Subcutaneous abdominal adipose tissue (tissue), 5 donors: Measurements from ENCODE around the gene IRF5.
"Not testable (repeated sequence)": the region's sequence is repeated elsewhere in the genome, so short reads cannot be mapped to it uniquely, and the experiment has no call there.

Source experiments
- H3K27ac ChIP-seq: one replicate; pipeline ENCODE4 v1.7.0; 2013; ENCODE audit warnings: low read depth, mild to moderate bottlenecking, inconsistent platforms, low read length, moderate library complexity
- H3K27me3 ChIP-seq, 5 donors: one replicate each; pipeline ENCODE4 v1.7.0; 2013; ENCODE audit warnings: low read length in 5 of 5, inconsistent platforms in 1 of 5; ENCODE audit not compliant: control insufficient read depth in 5 of 5, insufficient read depth in 4 of 5
- H3K36me3 ChIP-seq, 5 donors: one replicate each; pipeline ENCODE4 v1.7.0; 2013; ENCODE audit warnings: low read length in 5 of 5; ENCODE audit not compliant: control insufficient read depth in 5 of 5, insufficient read depth in 5 of 5
- H3K4me1 ChIP-seq, 5 donors: one replicate each; pipeline ENCODE4 v1.7.0; 2013; ENCODE audit warnings: low read length in 5 of 5, mild to moderate bottlenecking in 3 of 5, moderate library complexity in 1 of 5; ENCODE audit not compliant: control insufficient read depth in 5 of 5, insufficient read depth in 5 of 5
- H3K4me3 ChIP-seq, 5 donors: one replicate each; pipeline ENCODE4 v1.7.0; 2013; ENCODE audit warnings: low read length in 5 of 5, low read depth in 1 of 5
- H3K9ac ChIP-seq, 5 donors: one replicate each; pipeline ENCODE4 v1.7.0; 2013; ENCODE audit warnings: low read length in 5 of 5, mild to moderate bottlenecking in 4 of 5, moderate library complexity in 3 of 5
- H3K9me3 ChIP-seq, 5 donors: one replicate each; pipeline ENCODE4 v1.7.0; 2013; ENCODE audit warnings: low read length in 5 of 5; ENCODE audit not compliant: control insufficient read depth in 5 of 5
- donor health status: healthy.
- donor health status: healthy.
- donor health status: healthy.
- donor health status: healthy.
- donor health status: healthy.

IRF5 gene

DNA sequence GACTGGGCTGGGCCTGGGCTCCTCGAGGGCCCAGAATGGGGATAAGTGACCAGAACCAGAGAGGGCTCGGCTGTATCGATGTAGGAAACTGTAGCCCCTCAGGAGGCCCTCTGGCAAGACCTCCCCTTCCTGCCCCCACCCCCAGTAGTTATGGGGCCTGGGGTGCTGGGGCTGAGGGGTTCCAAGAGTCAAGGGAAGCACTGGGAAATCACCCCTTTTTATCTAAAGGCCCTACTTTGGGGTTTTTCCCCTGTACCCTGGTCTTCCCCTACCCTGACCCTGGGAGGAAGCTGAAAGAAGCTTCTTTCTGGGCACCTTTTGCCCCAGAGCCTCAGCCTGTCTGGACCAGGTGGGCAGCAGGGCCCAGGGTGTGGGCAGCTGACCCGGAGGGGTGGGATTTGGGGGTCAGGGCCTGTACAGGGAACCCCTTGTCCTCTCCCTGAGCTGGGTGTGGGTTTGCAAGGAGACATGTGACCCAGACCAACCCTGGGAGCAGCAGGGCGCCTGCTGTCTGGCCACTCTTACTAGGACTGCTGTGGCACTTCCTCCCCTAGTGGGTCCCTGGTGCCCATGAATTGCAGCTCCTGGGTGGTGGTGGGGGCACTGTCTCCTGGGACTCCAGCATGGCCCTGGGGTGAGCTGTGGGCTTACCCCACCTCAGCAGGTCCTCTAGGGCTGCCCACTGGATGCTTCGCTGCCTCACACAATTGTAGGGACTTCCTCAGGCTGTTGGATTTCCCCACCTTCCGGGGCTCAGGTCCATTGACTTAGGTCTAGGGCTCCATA, 1.5 kb downstream of the IRF5 start:
- peak overlapping the region in 3 of 5 donors; percentile 32 to 40 (median 35) for H3K9ac ChIP-seq
- H3K27me3 ChIP-seq = peaks cover 3 to 32% (median 5%) of the 10 kb centered on the region in 5 donors
- H3K27ac ChIP-seq = no peak overlapping the region
- peaks cover 2 to 46% (median 20%) of the 10 kb centered on the region in 5 donors for H3K4me1 ChIP-seq
- no peaks in the 10 kb centered on the region for H3K36me3 ChIP-seq
- no peaks in the 10 kb centered on the region for H3K9me3 ChIP-seq
- H3K4me3 ChIP-seq = peak overlapping the region in 4 of 5 donors; percentile 29 to 54 (median 46)

DNA sequence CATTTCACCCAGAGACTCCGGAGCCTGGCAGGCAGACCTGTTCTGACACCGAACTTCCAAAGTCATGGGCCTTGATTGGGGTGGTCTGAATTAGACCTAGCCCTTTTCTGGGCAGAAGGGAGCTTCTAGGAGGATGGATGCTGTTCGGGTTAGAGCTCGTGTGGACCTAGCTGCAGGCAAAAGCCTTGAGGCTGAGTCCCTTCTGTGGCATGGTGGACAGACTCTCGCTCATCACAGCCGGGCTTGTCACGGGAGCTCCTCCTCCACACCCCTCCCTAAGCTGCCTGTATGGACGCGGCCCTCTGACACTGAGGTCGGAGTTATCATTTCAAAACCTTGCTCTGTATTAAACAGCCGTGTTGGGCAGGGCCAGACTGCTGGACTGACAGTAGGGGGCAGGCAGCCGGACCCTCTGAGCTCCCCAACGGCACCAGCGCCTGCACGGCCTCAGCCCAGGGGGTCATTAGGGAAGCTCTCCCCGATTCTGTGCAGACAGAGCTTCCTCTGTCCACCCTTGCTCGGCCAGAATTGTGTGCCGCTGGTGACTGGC, 2.2 kb downstream of the IRF5 start:
- H3K36me3 ChIP-seq = no peaks in the 10 kb centered on the region
- H3K27me3 ChIP-seq = peaks cover 3 to 25% (median 5%) of the 10 kb centered on the region in 5 donors
- peak overlapping the region in 4 of 5 donors; percentile 29 to 54 (median 46) for H3K4me3 ChIP-seq
- H3K27ac ChIP-seq = peak overlapping the region; percentile 41
- H3K9ac ChIP-seq = peak overlapping the region in 3 of 5 donors; percentile 25 to 40 (median 32)
- peaks cover 2 to 52% (median 26%) of the 10 kb centered on the region in 5 donors for H3K4me1 ChIP-seq
- no peaks in the 10 kb centered on the region for H3K9me3 ChIP-seq

DNA sequence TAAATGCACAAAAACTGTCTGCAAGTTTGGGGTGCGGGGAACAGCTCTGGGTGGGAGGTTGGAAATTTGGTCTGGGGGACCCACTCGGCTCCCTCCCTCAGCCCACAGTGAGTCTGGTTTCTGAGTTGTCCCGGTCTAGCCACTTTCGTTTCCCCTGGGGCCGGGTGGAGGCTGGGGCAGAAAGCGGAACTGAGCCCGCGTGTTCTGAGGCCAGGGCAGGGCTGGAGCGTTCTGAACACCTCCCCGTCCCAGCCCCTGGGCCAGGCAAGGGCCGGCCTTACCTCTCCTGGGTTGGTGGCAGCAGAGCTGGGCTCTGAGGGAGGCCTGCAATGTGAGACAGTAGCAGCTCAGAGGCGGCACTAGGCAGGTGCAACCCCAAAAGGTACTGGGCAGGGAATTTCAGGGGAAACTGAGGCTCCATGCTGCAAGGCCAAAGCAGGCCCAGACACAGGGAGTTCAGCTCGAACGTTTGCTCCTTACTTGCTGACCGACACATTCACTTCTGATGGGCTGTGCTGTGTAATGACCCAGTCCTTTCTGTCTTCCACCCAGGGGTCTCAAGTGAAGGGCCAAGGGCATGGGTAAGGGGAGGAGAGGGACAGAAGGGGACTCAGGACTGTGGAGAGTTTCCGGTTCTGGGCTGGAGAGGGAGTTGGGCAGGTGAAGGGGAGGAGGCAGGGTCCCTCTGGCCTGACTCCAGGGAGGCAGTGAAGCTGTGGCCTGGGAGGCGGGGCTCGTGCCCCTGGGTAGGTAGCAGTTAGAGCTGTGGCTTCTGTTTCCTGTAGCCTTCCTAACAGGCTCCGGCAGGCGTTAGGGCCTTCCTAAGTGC, 3.0 kb downstream of the IRF5 start:
- peaks cover 2 to 54% (median 26%) of the 10 kb centered on the region in 5 donors for H3K4me1 ChIP-seq
- H3K9ac ChIP-seq = peak overlapping the region in 3 of 5 donors; percentile 25 to 40 (median 39)
- H3K27me3 ChIP-seq = peaks cover 3 to 19% (median 5%) of the 10 kb centered on the region in 5 donors
- H3K4me3 ChIP-seq = peak overlapping the region; percentile 22 to 54 (median 29)
- H3K27ac ChIP-seq = peak overlapping the region; percentile 41
- peaks cover 0 to 6% (median 0%) of the 10 kb centered on the region in 5 donors for H3K36me3 ChIP-seq
- H3K9me3 ChIP-seq = no peaks in the 10 kb centered on the region

DNA sequence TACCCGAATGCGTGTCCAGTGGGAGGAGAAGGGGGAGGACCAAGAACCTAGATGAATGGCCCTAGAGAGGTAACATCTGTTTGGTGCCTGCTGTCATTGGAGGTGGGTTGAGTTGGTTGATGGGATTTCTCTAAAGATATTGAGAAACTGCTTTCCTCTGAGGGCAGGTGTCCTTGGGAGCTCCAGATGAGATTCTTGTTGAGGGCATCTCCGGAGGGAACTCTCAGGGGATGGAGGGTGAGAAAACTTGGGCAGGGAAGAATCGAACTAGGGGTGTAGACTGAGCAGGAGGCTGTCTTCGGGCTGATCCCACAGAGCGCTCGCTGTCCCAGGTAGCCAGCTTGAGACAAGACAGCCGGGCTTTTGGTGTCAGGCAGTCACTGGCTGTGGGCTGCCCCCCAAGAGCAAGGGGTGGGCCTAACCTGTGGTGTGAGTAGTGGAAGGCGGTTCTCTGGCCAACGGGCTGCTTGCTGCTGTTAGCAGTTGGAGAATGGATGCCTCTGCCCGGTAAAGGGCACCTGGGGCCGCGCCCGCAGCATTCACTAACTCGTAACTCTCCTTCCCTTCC, 3.7 kb downstream of the IRF5 start:
- peak overlapping the region in 1 of 5 donors; percentile 21 for H3K9ac ChIP-seq
- H3K9me3 ChIP-seq = no peaks in the 10 kb centered on the region
- H3K27ac ChIP-seq = no peak overlapping the region
- peaks cover 3 to 19% (median 5%) of the 10 kb centered on the region in 5 donors for H3K27me3 ChIP-seq
- peaks cover 2 to 54% (median 26%) of the 10 kb centered on the region in 5 donors for H3K4me1 ChIP-seq
- H3K36me3 ChIP-seq = peaks cover 0 to 12% (median 0%) of the 10 kb centered on the region in 5 donors
- peak overlapping the region in 3 of 5 donors; percentile 22 to 51 (median 29) for H3K4me3 ChIP-seq

DNA sequence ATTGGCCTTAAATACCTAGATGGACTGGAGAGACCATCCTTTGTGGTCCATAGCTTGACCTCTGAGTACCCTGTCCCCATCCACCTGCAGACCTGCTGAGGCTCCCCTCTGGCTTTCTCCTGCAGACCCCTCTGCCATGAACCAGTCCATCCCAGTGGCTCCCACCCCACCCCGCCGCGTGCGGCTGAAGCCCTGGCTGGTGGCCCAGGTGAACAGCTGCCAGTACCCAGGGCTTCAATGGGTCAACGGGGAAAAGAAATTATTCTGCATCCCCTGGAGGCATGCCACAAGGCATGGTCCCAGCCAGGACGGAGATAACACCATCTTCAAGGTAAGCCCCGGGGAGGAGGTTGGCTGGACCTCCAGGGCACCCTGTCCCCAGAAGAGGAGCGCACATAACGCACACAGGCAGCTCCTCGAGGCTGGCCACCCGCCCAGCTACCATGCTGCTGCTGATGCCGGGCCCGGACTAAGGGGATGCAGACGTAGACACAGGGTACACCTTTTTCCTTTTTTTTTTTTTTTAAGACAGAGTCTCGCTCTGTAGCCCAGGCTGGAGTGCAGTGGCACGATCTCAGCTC, 4.3 kb downstream of the IRF5 start:
- H3K36me3 ChIP-seq = peaks cover 0 to 18% (median 0%) of the 10 kb centered on the region in 5 donors
- H3K9ac ChIP-seq = no peak overlapping the region
- H3K27ac ChIP-seq = no peak overlapping the region
- H3K4me3 ChIP-seq = no peak overlapping the region
- no peaks in the 10 kb centered on the region for H3K9me3 ChIP-seq
- peaks cover 0 to 15% (median 5%) of the 10 kb centered on the region in 5 donors for H3K27me3 ChIP-seq
- peaks cover 2 to 54% (median 26%) of the 10 kb centered on the region in 5 donors for H3K4me1 ChIP-seq

DNA sequence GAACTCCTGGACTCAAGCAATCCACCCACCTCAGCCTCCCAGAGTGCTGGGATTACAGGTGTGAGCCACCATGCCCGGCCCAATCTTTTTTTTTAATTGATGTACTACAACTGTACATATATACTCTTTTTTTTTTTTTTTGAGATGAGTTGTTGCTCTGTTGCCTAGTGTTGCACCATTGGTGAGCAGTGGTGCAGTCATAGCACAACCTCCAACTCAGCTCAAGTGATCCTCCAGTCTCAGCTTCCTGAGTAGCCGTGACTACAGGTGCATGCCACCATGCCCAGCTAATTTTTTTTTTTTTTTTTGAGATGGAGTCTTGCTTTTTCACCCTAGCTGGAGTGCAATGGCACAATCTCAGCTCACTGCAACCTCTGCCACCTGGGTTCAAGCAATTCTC, 5.5 kb downstream of the IRF5 start:
- Histone ChIP-seq H3K4me1 (peaks cover 2 to 43% (median 18%) of the 10 kb centered on the region in 5 donors), H3K36me3 (peaks cover 0 to 25% (median 4%) of the 10 kb centered on the region in 5 donors)
- not testable (repeated sequence) for H3K27ac ChIP-seq, H3K4me3 ChIP-seq, H3K27me3 ChIP-seq, H3K9me3 ChIP-seq, H3K9ac ChIP-seq

DNA sequence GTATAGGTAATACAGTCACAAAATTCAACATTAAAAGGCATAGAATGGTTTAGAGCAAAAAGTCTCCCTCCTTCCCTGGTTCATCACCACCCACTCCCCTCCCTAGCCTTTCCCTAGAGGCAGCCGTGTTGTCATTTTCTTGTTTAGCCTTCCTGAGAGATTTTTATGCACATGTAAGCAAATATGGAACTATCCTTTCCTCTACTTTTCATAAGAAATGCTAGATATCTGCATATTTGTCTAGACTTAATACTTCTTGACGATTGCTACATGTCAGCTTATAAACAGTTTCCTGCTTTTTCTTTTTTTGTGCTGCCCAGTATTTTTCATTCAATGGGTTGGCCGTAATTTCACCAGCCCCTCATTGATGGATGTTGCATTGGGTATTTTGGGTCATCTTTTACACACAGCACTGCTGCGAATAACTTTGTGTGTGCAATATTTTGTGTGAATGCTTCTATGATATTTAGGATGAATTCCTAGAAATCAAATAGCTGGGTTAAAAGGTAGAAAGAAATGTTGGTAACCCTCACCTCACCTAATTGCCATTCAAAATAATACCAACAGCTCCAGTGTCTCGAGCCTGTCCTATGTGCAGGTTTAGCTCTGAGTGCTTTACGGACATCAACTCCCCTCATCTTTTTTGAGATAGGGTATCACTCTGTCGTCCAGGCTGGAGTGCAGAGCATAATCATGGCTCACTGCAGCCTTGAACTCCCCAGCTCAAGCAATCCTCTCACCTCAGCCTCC, 6.9 kb downstream of the IRF5 start:
- no peak overlapping the region for H3K27ac ChIP-seq
- peaks cover 0 to 34% (median 4%) of the 10 kb centered on the region in 5 donors for H3K36me3 ChIP-seq
- peaks cover 0 to 40% (median 21%) of the 10 kb centered on the region in 5 donors for H3K4me1 ChIP-seq
- H3K9ac ChIP-seq = no peak overlapping the region
- H3K27me3 ChIP-seq = peaks cover 0 to 4% (median 0%) of the 10 kb centered on the region in 5 donors
- no peaks in the 10 kb centered on the region for H3K9me3 ChIP-seq
- H3K4me3 ChIP-seq = no peak overlapping the region

DNA sequence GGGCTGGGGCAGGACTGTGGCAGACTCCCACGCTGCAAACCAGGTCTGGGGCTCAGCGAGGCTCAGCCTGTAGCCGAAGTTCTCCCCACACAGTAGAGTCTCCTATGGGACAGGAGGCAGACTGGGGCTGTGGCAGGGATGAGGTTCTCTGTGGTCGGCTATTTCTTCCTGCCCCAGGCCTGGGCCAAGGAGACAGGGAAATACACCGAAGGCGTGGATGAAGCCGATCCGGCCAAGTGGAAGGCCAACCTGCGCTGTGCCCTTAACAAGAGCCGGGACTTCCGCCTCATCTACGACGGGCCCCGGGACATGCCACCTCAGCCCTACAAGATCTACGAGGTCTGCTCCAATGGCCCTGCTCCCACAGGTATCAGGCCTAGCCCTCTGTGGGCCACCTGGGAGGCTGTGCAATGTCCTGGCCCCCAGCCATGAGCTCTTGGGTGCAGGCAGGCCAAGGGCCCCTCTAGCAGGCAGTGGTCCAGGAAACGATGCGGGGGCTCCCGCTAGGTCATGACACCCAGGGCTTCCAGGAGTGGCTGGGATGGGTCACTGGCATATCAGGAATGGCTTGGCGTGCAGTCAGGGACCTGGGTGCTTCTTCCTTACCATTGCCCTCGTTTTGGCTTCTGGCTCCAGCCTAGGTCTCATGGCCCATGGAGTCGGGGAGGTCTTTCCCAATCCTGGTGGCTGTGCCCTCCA, 8.1 kb downstream of the IRF5 start:
- peaks cover 0 to 34% (median 5%) of the 10 kb centered on the region in 5 donors for H3K36me3 ChIP-seq
- no peak overlapping the region for H3K27ac ChIP-seq
- H3K27me3 ChIP-seq = peaks cover 0 to 3% (median 0%) of the 10 kb centered on the region in 5 donors
- peaks cover 0 to 30% (median 21%) of the 10 kb centered on the region in 5 donors for H3K4me1 ChIP-seq
- H3K9ac ChIP-seq = no peak overlapping the region
- H3K4me3 ChIP-seq = no peak overlapping the region
- H3K9me3 ChIP-seq = no peaks in the 10 kb centered on the region
